Stimulated activated effector memory CD8-positive, alpha-beta T cell treated with anti-CD3 and anti-CD28 coated beads, Interleukin-12 subunit alpha, Interleukin-12 subunit beta, amount 100 ng/mL, for 72 hours (primary cell): ENCODE data around the gene LMF2.
"Not testable (repeated sequence)": the region's sequence is repeated elsewhere in the genome, so short reads cannot be mapped to it uniquely, and the experiment has no call there.

ENCODE experiments used
- ATAC-seq: fragments of 150-1000 bp; cut with Tn5 transposase; 2 replicates; pipeline ENCODE4 v1.10.0; 2021
- DNase-seq, 2 donors: peaks; one replicate each; pipeline ENCODE4 v3.0.0; 2021 to 2022; ENCODE audit warnings: low spot score in 2 of 2
- H3K27ac Mint-ChIP-seq: one replicate; pipeline ENCODE4 v1.8.0; 2022; ENCODE audit warnings: mild to moderate bottlenecking, mixed read lengths
- H3K36me3 Mint-ChIP-seq: one replicate; pipeline ENCODE4 v1.8.0; 2022; ENCODE audit warnings: mild to moderate bottlenecking, mixed read lengths
- H3K4me1 Mint-ChIP-seq: one replicate; pipeline ENCODE4 v1.8.0; 2022; ENCODE audit warnings: mixed read lengths
- H3K4me3 Mint-ChIP-seq: one replicate; pipeline ENCODE4 v1.8.0; 2022; ENCODE audit warnings: mild to moderate bottlenecking, mixed read lengths
- H3K9me3 Mint-ChIP-seq: one replicate; pipeline ENCODE4 v1.8.0; 2022; ENCODE audit warnings: mixed read lengths

Gene LMF2

GRCh38 chr22:50544078-50544745, 36.7 kb upstream of the LMF2 start:
- H3K36me3 Mint-ChIP-seq: peaks cover 22% of the 10 kb centered on the region
- peak overlapping the region; percentile 85 for H3K27ac Mint-ChIP-seq
- DNase-seq (peak; percentile 79 to 89), ATAC-seq (peak; percentile 63)
- H3K9me3 Mint-ChIP-seq: no peaks in the 10 kb centered on the region
- peak overlapping the region; percentile 64 for H3K4me3 Mint-ChIP-seq
- peaks cover 60% of the 10 kb centered on the region for H3K4me1 Mint-ChIP-seq

GRCh38 chr22:50542416-50542927, 35.0 kb upstream of the LMF2 start:
- DNase-seq (peak in 1 of 2 donors; percentile 78), ATAC-seq (peak; percentile 64)
- no peaks in the 10 kb centered on the region for H3K9me3 Mint-ChIP-seq
- H3K27ac Mint-ChIP-seq: peak overlapping the region; percentile 89
- peaks cover 29% of the 10 kb centered on the region for H3K36me3 Mint-ChIP-seq
- peaks cover 74% of the 10 kb centered on the region for H3K4me1 Mint-ChIP-seq
- H3K4me3 Mint-ChIP-seq: peak overlapping the region; percentile 76

DNA sequence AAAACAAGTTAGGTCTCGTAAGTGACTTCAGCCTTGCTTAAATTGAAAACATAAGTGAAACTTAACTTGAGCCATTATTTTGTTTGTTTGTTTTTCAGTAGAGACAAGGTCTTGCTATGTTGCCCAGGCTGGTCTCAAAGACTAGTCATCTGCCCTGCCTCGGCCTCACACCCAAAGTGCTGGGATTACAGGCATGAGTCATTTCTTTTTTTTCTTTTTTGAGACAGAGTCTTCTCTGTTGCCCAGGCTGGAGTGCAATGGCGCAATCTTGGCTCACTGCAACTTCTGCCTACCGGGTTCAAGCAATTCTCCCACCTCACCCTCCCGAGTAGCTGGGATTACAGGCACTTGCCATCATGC, 34.1 kb upstream of the LMF2 start:
- H3K4me1 Mint-ChIP-seq: peaks cover 74% of the 10 kb centered on the region
- H3K4me3 Mint-ChIP-seq: peak overlapping the region; percentile 76
- peak overlapping the region; percentile 89 for H3K27ac Mint-ChIP-seq
- peak; percentile 60 for ATAC-seq
- not testable (repeated sequence) for H3K9me3 Mint-ChIP-seq
- DNase-seq: peak in 1 of 2 donors; percentile 75
- H3K36me3 Mint-ChIP-seq: peaks cover 29% of the 10 kb centered on the region

- DNase-seq: no peak
- peaks cover 25% of the 10 kb centered on the region for H3K36me3 Mint-ChIP-seq
- H3K4me1 Mint-ChIP-seq: peaks cover 65% of the 10 kb centered on the region
- H3K4me3 Mint-ChIP-seq: peak overlapping the region; percentile 76
- no peak for ATAC-seq
- H3K27ac Mint-ChIP-seq: peak overlapping the region; percentile 89
- no peaks in the 10 kb centered on the region for H3K9me3 Mint-ChIP-seq
Measured at GRCh38 chr22:50540381-50540780, 32.9 kb upstream of the LMF2 start.

GRCh38 chr22:50537765-50538164, 30.3 kb upstream of the LMF2 start:
- DNase-seq: no peak
- Mint-ChIP-seq H3K4me3 (peak overlapping the region; percentile 76), H3K4me1 (peaks cover 56% of the 10 kb centered on the region), H3K27ac (peak overlapping the region; percentile 89), H3K9me3 (no peaks in the 10 kb centered on the region), H3K36me3 (peaks cover 20% of the 10 kb centered on the region)
- ATAC-seq: no peak

GRCh38 chr22:50536226-50536625, 28.7 kb upstream of the LMF2 start:
- ATAC-seq (no peak), DNase-seq (no peak)
- Mint-ChIP-seq H3K4me1 (peaks cover 45% of the 10 kb centered on the region), H3K9me3 (no peaks in the 10 kb centered on the region), H3K27ac (no peak overlapping the region), H3K36me3 (peaks cover 16% of the 10 kb centered on the region), H3K4me3 (no peak overlapping the region)

GRCh38 chr22:50535113-50535512, 27.6 kb upstream of the LMF2 start:
- no peak overlapping the region for H3K27ac Mint-ChIP-seq
- ATAC-seq: no peak
- H3K9me3 Mint-ChIP-seq: no peaks in the 10 kb centered on the region
- no peak for DNase-seq
- no peak overlapping the region for H3K4me3 Mint-ChIP-seq
- peaks cover 27% of the 10 kb centered on the region for H3K36me3 Mint-ChIP-seq
- peaks cover 34% of the 10 kb centered on the region for H3K4me1 Mint-ChIP-seq

DNA sequence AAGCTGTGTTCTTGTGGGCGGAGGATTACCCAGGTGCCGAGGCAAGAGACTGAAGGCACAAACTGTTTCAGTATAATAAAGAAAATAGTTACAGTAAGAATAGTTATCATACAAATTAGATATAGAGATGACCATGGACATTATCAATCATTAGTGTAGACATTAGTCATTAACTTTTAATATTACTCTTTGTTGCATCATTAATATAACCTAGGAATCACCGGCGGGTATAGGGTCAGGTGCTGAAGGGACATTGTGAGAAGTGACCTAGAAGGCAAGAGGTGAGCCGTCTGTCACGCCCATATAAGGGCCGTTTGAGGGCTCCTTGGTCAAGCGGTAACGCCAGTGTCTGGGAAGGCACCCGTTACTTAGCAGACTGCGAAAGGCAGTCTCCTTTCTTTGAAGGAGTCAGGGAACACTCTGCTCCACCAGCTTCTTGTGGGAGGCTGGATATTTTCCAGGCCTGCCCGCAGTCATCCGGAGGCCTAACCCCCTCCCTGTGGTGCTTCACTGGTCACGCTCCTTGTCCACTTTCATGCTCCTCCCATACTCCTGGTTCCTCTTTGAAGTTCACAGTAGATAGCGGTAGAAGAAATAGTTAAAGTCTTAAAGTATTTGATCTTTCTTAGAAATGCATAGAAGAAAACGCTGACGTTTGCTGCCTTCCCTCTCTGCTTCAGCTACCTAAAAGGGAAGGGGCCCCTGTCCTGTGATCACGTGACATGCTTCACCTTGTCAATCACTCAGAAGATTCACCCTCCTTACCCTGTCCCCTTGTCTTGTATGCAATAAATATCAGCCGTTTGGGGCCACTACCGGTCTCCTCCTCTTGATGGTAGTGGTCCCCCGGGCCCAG, 26.6 kb upstream of the LMF2 start:
- not testable (repeated sequence) for ATAC-seq, DNase-seq, H3K9me3 Mint-ChIP-seq
- H3K36me3 Mint-ChIP-seq: peaks cover 19% of the 10 kb centered on the region
- H3K4me3 Mint-ChIP-seq: peak overlapping the region; percentile 93
- peak overlapping the region; percentile 100 for H3K27ac Mint-ChIP-seq
- peaks cover 25% of the 10 kb centered on the region for H3K4me1 Mint-ChIP-seq

GRCh38 chr22:50532824-50533796, 25.6 kb upstream of the LMF2 start:
- DNase-seq (no peak), ATAC-seq (no peak)
- H3K36me3 Mint-ChIP-seq: peaks cover 12% of the 10 kb centered on the region
- H3K27ac Mint-ChIP-seq: peak overlapping the region; percentile 100
- no peaks in the 10 kb centered on the region for H3K9me3 Mint-ChIP-seq
- peak overlapping the region; percentile 93 for H3K4me3 Mint-ChIP-seq
- peaks cover 27% of the 10 kb centered on the region for H3K4me1 Mint-ChIP-seq

DNA sequence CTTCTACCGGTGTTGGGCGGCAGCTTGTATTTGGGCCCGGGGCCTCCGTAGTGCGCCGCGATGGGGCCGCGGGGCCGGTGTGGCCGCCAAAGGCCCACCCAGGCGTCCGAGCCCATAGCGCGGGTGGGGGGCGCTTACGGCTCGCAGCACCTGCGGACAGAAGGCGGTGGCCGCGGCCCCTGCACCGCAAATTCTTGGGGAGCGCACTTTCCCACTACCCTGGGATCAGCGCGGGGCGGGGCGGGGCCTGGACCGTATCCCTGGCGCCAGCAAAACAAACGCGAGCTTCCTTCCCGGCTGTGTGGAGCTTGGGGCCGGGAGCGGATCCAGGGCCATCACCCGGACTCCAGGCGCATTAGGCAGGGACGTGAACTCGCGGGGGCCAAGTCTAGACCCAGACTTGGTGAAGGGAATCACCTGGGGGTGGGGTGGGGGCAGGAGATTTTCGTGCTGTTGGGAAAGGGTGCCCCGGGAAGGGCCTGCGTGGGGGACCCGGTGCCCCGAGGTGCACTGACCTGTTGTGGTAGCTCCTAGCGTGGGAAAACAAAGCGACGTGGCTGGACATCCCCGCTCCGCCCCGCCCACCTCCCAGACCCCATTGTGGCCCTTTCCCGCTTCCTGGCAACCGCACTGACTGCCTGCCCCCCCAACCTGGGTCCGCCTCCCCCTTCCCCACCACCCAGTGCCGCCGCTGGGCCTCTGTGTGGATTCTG, 24.6 kb upstream of the LMF2 start:
- DNase-seq (no peak), ATAC-seq (no peak)
- peaks cover 32% of the 10 kb centered on the region for H3K4me1 Mint-ChIP-seq
- H3K27ac Mint-ChIP-seq: peak overlapping the region; percentile 100
- no peaks in the 10 kb centered on the region for H3K9me3 Mint-ChIP-seq
- peak overlapping the region; percentile 93 for H3K4me3 Mint-ChIP-seq
- H3K36me3 Mint-ChIP-seq: peaks cover 19% of the 10 kb centered on the region

DNA sequence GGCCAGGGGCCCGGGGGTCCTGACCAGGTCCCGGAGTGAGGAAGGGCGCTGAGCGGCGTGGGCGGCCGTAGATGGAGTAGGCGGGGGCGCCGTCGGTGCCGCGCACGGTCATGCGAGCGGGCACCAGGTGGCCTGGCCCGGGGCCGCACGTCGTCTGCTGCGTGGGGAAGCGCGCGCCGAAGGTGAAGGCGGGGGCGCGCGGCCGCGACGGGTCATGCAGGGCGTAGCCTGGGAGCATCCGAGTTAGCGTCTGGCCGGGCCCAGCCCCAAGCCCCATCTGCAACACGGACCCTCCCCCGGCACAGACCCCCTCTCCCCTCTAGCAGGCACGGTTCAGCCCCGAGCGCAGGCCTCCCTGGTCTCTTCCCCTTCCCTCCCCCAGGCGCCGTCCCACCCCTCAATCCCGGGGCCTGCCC, 24.1 kb upstream of the LMF2 start:
- no peaks in the 10 kb centered on the region for H3K9me3 Mint-ChIP-seq
- peak; percentile 61 to 84 for DNase-seq
- H3K36me3 Mint-ChIP-seq: peaks cover 25% of the 10 kb centered on the region
- H3K27ac Mint-ChIP-seq: peak overlapping the region; percentile 100
- H3K4me1 Mint-ChIP-seq: peaks cover 37% of the 10 kb centered on the region
- H3K4me3 Mint-ChIP-seq: peak overlapping the region; percentile 93
- peak; percentile 71 for ATAC-seq

DNA sequence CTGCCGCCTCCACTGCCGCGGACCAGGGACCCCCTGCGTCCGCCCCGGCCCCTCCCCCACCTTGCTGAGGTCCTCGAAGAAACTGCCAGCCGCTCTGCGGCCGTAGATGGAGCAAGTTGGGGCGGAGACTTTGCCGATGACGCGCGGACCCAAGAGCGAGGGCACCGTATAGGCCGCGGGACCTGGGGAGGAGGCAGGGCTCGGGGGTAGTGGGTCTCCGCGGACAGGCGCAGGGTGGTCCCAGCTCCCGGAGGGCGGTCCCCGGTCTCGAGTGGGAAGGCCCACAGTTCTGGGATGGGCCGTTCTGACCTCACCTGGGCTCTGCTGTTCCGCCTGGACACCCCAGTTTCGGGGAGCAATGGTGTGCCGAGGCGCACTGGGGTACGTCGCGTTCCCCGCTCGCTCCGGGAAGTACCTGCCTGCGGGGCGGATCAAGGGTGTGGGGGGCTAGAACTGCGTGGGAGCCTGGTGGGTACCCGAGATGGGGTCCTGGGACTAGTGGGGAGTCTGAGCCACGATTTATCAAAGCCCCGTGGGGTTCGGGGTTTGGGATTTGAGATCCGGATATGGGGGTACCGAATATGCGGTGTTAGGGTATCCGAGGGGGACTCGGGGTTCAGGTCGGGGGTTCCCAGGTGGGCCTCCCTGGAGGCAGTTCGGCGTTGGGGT, 23.5 kb upstream of the LMF2 start:
- Mint-ChIP-seq H3K36me3 (peaks cover 29% of the 10 kb centered on the region), H3K4me3 (peak overlapping the region; percentile 93), H3K9me3 (no peaks in the 10 kb centered on the region), H3K27ac (peak overlapping the region; percentile 100), H3K4me1 (peaks cover 38% of the 10 kb centered on the region)
- ATAC-seq (peak; percentile 68), DNase-seq (peak; percentile 75 to 94)

DNA sequence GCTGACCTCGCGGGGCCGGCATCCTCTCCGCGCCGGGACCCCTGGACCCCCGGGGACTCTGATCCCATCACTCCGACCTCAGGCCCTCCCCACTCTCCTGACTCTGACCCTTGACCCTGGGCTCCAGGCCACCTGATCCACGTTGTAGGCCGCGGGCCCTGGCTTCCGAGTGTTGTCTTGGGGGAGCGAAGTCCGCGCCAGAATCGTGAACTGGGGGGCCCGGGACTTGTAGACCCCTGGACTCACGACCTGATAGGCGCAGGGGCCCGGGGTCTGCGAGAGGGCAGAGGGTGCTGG, 23.0 kb upstream of the LMF2 start:
- Mint-ChIP-seq H3K27ac (peak overlapping the region; percentile 100), H3K9me3 (no peaks in the 10 kb centered on the region), H3K4me1 (peaks cover 38% of the 10 kb centered on the region), H3K4me3 (peak overlapping the region; percentile 93), H3K36me3 (peaks cover 33% of the 10 kb centered on the region)
- peak; percentile 2 for ATAC-seq
- no peak for DNase-seq
